ENCODE measurements around the gene MAG. TPM values are rescaled to one million over a fixed set of nuclear protein-coding genes. Genes with fewer than 3 reads are reported as not detected.

Gene MAG
- total RNA-seq, 1 experiment from 2014 or later = not detected

- no peaks in the 10 kb centered on the region for H3K79me2 ChIP-seq (ENCODE audit: insufficient read depth, low read length)
- no peak overlapping the region for H3K9ac ChIP-seq (ENCODE audit: extremely low read depth, insufficient read length, low read length)
- H3K27ac ChIP-seq (ENCODE audit: insufficient read length, low read depth, low read length) = no peak overlapping the region
- Mint-ChIP-seq H3K4me3 (no peak overlapping the region), H3K36me3 (ENCODE audit: insufficient read depth in 1 of 3, low read depth in 3 of 3) (no peaks in the 10 kb centered on the region), H3K27me3 (ENCODE audit: low read depth) (peaks cover 9% of the 10 kb centered on the region), H3K9me3 (no peaks in the 10 kb centered on the region), H3K4me1 (peaks cover 17 to 25% of the 10 kb centered on the region in 2 experiments), H3K27ac (no peak overlapping the region)
- no peak overlapping the region for H2AK5ac ChIP-seq (ENCODE audit: insufficient read length, low read length)
- H3K56ac ChIP-seq (ENCODE audit: insufficient read length, low read depth, low read length) = no peak overlapping the region
- H2BK5ac ChIP-seq (ENCODE audit: insufficient read length, low read length) = no peak overlapping the region
- H3K27me3 ChIP-seq (ENCODE audit: insufficient read depth, low read length) = no peaks in the 10 kb centered on the region
- no peak overlapping the region for H3K18ac ChIP-seq (ENCODE audit: insufficient read length, low read depth, low read length)
- no peaks in the 10 kb centered on the region for H3K9me3 ChIP-seq (ENCODE audit: control insufficient read depth, low read depth, low read length)
- no peak overlapping the region for H4K8ac ChIP-seq (replicated peaks; ENCODE audit: insufficient read length, low read depth, low read length)
- H3K4me1 ChIP-seq (ENCODE audit: insufficient read depth, low read length) = no peaks in the 10 kb centered on the region
- H3T11ph ChIP-seq (ENCODE audit: low read length) = no peak overlapping the region
- no peak overlapping the region for H4K5ac ChIP-seq (ENCODE audit: insufficient read length, low read depth, low read length)
- no peak overlapping the region for H3K14ac ChIP-seq (ENCODE audit: insufficient read depth, low read length)
- no peak overlapping the region for H2BK12ac ChIP-seq (ENCODE audit: insufficient read length, low read depth, low read length)
- H3K23ac ChIP-seq (ENCODE audit: insufficient read length, low read depth, low read length) = no peak overlapping the region
- no peak for DNase-seq
- H2BK120ac ChIP-seq (ENCODE audit: low read depth, low read length, poor library complexity, severe bottlenecking) = no peak overlapping the region
- no peak overlapping the region for H2BK15ac ChIP-seq (ENCODE audit: low read depth, low read length)
- no peaks in the 10 kb centered on the region for H3K23me2 ChIP-seq (ENCODE audit: insufficient read length, low read depth, low read length, poor library complexity, severe bottlenecking)
- no peak overlapping the region for H3K4me2 ChIP-seq (ENCODE audit: insufficient read depth, insufficient read length, low read length)
- no peak overlapping the region for H3K4ac ChIP-seq (ENCODE audit: low read depth, low read length)
- H2BK20ac ChIP-seq (ENCODE audit: low read depth, low read length, poor library complexity, severe bottlenecking) = no peak overlapping the region
- no peaks in the 10 kb centered on the region for H4K20me1 ChIP-seq (ENCODE audit: control insufficient read depth, insufficient read depth, insufficient read length)
- no CpG with 5 or more reads among the region's 7 CpGs for WGBS (ENCODE audit: extremely low coverage, insufficient read length, low lambda C conversion rate)
- no peak overlapping the region for H4K91ac ChIP-seq (ENCODE audit: insufficient read length, low read depth, low read length)
- H2AFZ ChIP-seq (ENCODE audit: low read length) = no peak overlapping the region
- H3K79me1 ChIP-seq (ENCODE audit: insufficient read depth, low read depth, low read length, poor library complexity, severe bottlenecking) = no peaks in the 10 kb centered on the region
- no peak for TF ChIP-seq CTCF (conservative IDR thresholded peaks at IDR 0.05)
Observed at GRCh38 chr19:35293363-35293739, 1.4 kb downstream of the MAG start.

Measured in H9 (cell line).